Mucosa of descending colon (tissue), 3 donors: Measurements from ENCODE around the gene PSG6. TPM values are rescaled to one million over a fixed set of nuclear protein-coding genes. Genes with fewer than 3 reads are reported as not detected.
"Not testable (repeated sequence)": the region's sequence is repeated elsewhere in the genome, so short reads cannot be mapped to it uniquely, and the experiment has no call there.

Experiments used
- ATAC-seq: fragments of 200-7000 bp; cut with Tn5 transposase; one replicate; pipeline ENCODE4 v1.9.1; 2020; ENCODE audit warnings: mild to moderate bottlenecking, moderate library complexity
- DNase-seq, 3 donors: peaks; one replicate each; pipeline ENCODE4 v3.0.0-alpha.2; 2020
- H3K36me3 ChIP-seq: fragments of 200-600 bp; one replicate; pipeline ENCODE4 v1.8.0; 2021; ENCODE audit warnings: low read depth, mild to moderate bottlenecking
- H3K4me1 ChIP-seq: fragments of 200-600 bp; one replicate; pipeline ENCODE4 v1.8.0; 2021; ENCODE audit warnings: low read depth, mild to moderate bottlenecking
- H3K4me3 ChIP-seq: fragments of 200-600 bp; one replicate; pipeline ENCODE4 v1.8.0; 2021; ENCODE audit warnings: mild to moderate bottlenecking
- H3K9me3 ChIP-seq: fragments of 200-600 bp; one replicate; pipeline ENCODE4 v1.8.0; 2021; ENCODE audit warnings: mild to moderate bottlenecking
- CTCF ChIP-seq: fragments of 200-600 bp; IDR thresholded peaks from one replicate; pipeline ENCODE4 v1.8.0; 2022; ENCODE audit warnings: antibody characterized with exemption, mild to moderate bottlenecking
- intact Hi-C, 2 donors: fragments of 100-400 bp; cut with DNase I in 1 of 2; cut with micrococcal nuclease in 1 of 2; formaldehyde crosslinking; loops; one replicate each; pipeline versions ENCODE4 v1.11.0 to v1.11.1; 2022; cut with DNase I, micrococcal nuclease
- long read RNA-seq, 2 donors: library from polyadenylated mRNA; unstranded; transcript quantifications; one replicate each; pipeline ENCODE4 v2.0.0, GENCODE V29; 2019 to 2021
- total RNA-seq, 3 donors: library from RNA; stranded (reverse); fragmentation: NEBNext Ultra II Directional in 2 of 3; extraction: Animal tissue kit (Norgen Biotek cat#: 25700) in 2 of 3; gene quantifications; one replicate each; pipeline versions ENCODE4 v1.2.1 to v1.2.4, GENCODE V29; 2021 to 2023
- donor health status: DM: no; HTN: no; CAD: no; lungs with moderate emphysema.
- donor health status: DM: no; HTN: no; CAD: no.
- donor health status: DM: no; HTN: yes; CAD: no.

PSG6 gene
- total RNA-seq, result not detected
- long read RNA-seq, donor 1, result 0 reads
- long read RNA-seq, donor 2, result 0 reads

- intact Hi-C loops, ATAC-seq, H3K4me3 ChIP-seq, H3K9me3 ChIP-seq, H3K36me3 ChIP-seq, H3K4me1 ChIP-seq, DNase-seq: not testable (repeated sequence)
These were observed at the start of gene PSG6 for GRCh38 chr19:42917634-42918033. Gene PSG6 (minus strand): TSS chr19:42917894. CDS start chr19:42917792, 102 bp downstream.

GRCh38 chr19:42965176-42965575 is 47.5 kb upstream of the PSG6 start:
- H3K4me1 ChIP-seq, result no peaks in the 10 kb centered on the region
- no peak for DNase-seq
- intact Hi-C loops, result no loop called here
- H3K36me3 ChIP-seq, result no peaks in the 10 kb centered on the region
- H3K4me3 ChIP-seq, result no peak overlapping the region
- no peaks in the 10 kb centered on the region for H3K9me3 ChIP-seq
- no peak for ATAC-seq
- no peak for TF ChIP-seq CTCF

DNA sequence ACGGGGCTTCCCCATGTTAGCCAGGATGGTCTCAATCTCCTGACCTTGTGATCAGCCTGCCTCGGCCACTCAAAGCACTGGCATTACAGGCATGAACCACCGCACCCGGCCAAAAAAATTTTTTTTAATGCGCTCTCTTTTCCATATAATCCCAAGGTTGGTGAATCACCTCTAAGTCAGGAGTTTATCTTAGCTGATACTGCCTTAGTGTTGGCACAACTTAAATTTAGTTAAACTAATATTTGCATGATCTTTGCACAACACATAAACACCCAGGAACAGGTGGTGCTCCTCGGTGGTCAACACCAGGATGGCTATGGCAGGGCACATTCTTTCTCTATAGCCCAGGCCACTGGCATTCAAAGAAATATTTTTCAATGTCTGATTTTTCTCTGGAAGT is 43.4 kb upstream of the PSG6 start:
- Histone ChIP-seq H3K4me3 (no peak overlapping the region), H3K9me3 (no peaks in the 10 kb centered on the region), H3K36me3 (no peaks in the 10 kb centered on the region), H3K4me1 (no peaks in the 10 kb centered on the region)
- no peak for ATAC-seq
- no peak for DNase-seq
- TF ChIP-seq CTCF, result no peak
- intact Hi-C loops, result no loop called here

- H3K4me3 ChIP-seq, H3K4me1 ChIP-seq, ATAC-seq, H3K9me3 ChIP-seq, DNase-seq, intact Hi-C loops, H3K36me3 ChIP-seq: not testable (repeated sequence)
These were observed 34.4 kb upstream of the PSG6 start for GRCh38 chr19:42952126-42952525.

- H3K4me1 ChIP-seq, ATAC-seq, H3K9me3 ChIP-seq, DNase-seq, intact Hi-C loops, H3K36me3 ChIP-seq, H3K4me3 ChIP-seq: not testable (repeated sequence)
These were observed 33.8 kb upstream of the PSG6 start for GRCh38 chr19:42951476-42951875.

DNA sequence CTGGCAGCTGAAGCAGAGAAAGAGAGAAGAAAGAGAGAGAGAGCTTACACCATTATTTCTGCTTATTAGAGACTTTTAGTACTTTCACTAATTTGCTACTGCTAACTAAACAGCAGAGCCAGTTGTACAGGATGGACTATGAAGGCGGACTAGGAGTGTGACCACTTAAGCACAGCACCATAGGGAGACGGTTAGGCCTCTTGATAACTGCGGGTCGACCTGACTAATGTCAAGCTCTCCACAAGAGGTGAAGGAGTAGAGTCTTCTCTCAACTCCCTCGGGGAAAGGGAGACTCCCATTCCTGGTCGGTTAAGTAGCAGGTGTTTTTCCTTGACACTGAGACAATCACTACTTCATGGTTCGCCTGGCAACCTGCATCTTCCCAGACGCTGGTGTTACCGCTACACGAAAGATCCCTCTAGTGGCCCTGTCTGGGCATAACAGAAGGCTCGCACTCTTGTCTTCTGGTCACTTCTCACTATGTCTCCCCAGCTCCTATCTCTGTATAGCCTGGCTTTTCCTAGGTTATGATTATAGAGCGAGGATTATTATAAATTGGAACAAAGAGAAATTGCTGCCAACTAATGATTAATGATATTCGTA is 24.6 kb upstream of the PSG6 start:
- no peak for ATAC-seq
- H3K36me3 ChIP-seq, result no peaks in the 10 kb centered on the region
- DNase-seq, result peak in 1 of 3 donors; percentile 1
- no peak overlapping the region for H3K4me3 ChIP-seq
- TF ChIP-seq CTCF, result no peak
- no peaks in the 10 kb centered on the region for H3K9me3 ChIP-seq
- intact Hi-C loops, result no loop called here
- no peaks in the 10 kb centered on the region for H3K4me1 ChIP-seq

GRCh38 chr19:42937107-42937506 is 19.4 kb upstream of the PSG6 start, which contains the start of gene PSG7:
Gene PSG7 (minus strand): TSS chr19:42937207. CDS start chr19:42937076, 131 bp downstream.
- DNase-seq, intact Hi-C loops, H3K4me1 ChIP-seq, H3K36me3 ChIP-seq, H3K4me3 ChIP-seq, H3K9me3 ChIP-seq, ATAC-seq: not testable (repeated sequence)

DNA sequence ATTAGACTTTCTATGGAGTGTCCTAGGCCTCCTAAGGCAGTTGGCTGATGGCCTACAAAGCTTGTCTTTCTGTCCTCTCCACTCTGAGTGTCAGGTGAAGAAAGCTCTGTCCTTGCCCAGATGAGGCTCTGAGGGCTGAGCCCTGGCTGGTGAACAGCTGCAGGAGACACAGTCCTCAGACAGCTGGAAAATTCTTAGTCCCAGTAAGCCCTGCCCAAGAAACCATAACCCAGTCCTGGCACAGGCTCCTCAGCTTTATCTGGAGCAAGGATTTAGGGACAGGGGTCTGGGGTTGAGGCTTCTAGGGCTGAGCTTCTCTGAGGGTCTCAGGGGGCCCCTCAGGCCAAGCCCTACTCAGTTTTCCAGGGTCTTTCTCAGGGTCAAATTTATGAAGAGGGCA is 17.0 kb upstream of the PSG6 start:
- not testable (repeated sequence) for H3K36me3 ChIP-seq

DNA sequence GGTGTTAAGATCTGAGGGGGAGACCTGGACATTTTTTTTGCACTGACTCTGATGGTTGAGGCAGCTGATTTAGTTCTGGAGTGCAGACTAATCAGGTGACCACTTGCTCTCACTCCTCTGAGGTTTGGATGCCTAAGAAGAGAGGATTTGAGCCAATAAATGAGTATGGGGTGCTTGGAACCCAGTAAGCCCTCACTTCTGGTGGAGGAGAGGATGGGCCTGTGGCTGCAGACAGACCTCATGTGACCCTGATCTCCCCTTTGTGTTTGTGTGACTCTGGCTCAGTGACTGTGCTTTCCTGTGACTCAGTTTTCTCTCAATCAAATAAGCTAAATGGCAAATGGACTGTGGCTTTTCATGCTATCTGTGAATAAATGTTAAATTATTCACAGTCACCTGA is 16.5 kb upstream of the PSG6 start:
- DNase-seq, H3K4me3 ChIP-seq, H3K36me3 ChIP-seq, H3K4me1 ChIP-seq, H3K9me3 ChIP-seq, intact Hi-C loops, ATAC-seq: not testable (repeated sequence)

More for the DNA sequence above, 17.0 kb upstream of the PSG6 start:
- H3K4me1 ChIP-seq, intact Hi-C loops, DNase-seq, H3K4me3 ChIP-seq, H3K9me3 ChIP-seq, ATAC-seq: not testable (repeated sequence)

DNA sequence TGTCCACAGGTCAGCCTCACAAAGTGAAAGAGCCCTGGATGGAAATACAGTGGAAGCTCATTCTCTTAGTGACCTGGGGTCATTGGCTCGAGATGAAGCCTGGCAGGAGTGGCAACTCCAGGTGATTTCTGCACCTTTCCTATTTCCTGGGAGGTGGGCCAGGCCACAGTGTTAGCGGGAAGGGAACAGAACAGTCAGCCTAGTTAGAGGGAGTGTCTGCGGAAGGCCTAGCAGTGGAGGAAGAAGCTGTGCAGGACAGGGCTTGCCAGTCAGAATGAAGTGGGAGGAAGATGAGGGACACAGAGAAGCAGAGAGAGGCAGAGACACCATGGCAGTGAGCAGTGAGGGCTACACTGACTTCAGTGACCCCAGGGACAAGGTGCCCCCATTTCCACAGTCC is 15.7 kb upstream of the PSG6 start:
- H3K9me3 ChIP-seq, ATAC-seq, DNase-seq, H3K4me1 ChIP-seq, H3K4me3 ChIP-seq, intact Hi-C loops, H3K36me3 ChIP-seq: not testable (repeated sequence)

DNA sequence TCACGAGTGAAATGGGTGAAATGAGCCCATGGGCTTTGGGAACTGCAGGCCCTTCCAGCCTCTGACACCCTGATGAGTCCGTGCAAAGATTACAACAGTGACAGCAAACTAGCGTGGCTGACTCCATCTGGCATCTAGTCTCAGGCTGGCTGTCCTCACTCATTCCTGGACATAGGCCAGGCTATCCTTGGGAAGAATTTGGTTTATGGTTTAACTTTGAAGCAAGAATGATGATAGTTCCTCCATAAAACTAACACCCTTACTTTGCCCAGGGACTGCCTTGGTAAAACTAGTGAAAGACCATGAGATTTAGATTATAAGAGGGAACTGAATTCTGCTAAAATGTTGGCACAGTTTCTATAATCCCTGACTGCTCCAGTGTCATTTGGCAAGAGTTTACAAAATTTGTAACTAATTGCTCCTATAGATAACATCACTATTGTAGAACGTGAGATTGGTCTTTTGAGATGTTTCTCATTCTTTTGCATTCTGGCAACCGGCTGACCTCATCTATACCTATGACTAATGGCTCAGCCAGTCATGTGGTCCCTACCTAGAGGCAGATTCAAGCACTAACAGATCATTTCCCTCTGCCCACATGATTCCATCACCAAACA is 14.9 kb upstream of the PSG6 start:
- H3K9me3 ChIP-seq, H3K4me1 ChIP-seq, H3K36me3 ChIP-seq, intact Hi-C loops, ATAC-seq, H3K4me3 ChIP-seq, DNase-seq: not testable (repeated sequence)
